Esophagus muscularis mucosa (tissue), 3 donors: ENCODE results near the gene BAHCC1.

ENCODE experiments used
- CTCF ChIP-seq, 3 experiments: fragments of 200-600 bp in 2 of 3; fragments of 450-650 bp in 1 of 3; sonication (generic) in 2 of 3; IDR thresholded peaks; one replicate each; pipeline ENCODE4 v1.5.1; 2017 to 2019; ENCODE audit warnings: antibody characterized with exemption in 3 of 3, mild to moderate bottlenecking in 2 of 3, moderate library complexity in 1 of 3
- POLR2AphosphoS5 ChIP-seq, 2 donors: sonication (generic); formaldehyde crosslinking; IDR thresholded peaks; one replicate each; pipeline ENCODE4 v1.6.1; 2017; ENCODE audit warnings: antibody characterized with exemption in 2 of 2

- no peak for TF ChIP-seq CTCF (IDR thresholded peaks at IDR 0.05)
- TF ChIP-seq POLR2AphosphoS5 (IDR thresholded peaks at IDR 0.05): peak in 1 of 2 donors; percentile 14
Measured at GRCh38 chr17:81436294-81436849, 41.1 kb downstream of the BAHCC1 start.
